OCI-LY7 (cell line): ENCODE measurements around the gene HDAC4. TPM values are rescaled to one million over a fixed set of nuclear protein-coding genes. Genes with fewer than 3 reads are reported as not detected.

ENCODE experiments used
- BruUV-seq: library from RNA; stranded (reverse); fragments of 400-500 nt; replicated peaks from 2 replicates; lab custom pipeline; 2021; lab: Mats Ljungman, UMichigan
- CTCF ChIA-PET: fragments of 300-600 bp; sonication (Branson Sonifier 250); formaldehyde crosslinking; loops from one replicate; lab custom pipeline; 2022; ENCODE audit warnings: antibody characterized with exemption; ENCODE audit not compliant: unreplicated experiment; lab: Charles Lee
- POLR2A ChIA-PET: fragments of 300-600 bp; sonication (Branson Sonifier 250); formaldehyde crosslinking; loops from one replicate; lab custom pipeline; 2022; ENCODE audit warnings: antibody characterized with exemption; lab: Charles Lee
- DNase-seq: peaks from one replicate; pipeline ENCODE4 v3.0.0-alpha.2; 2015; ENCODE audit warnings: low spot score
- H2AFZ ChIP-seq: fragments of 200-600 bp; sonication (generic), shearing (Covaris generic); 2 replicates; pipeline ENCODE4 v1.6.1; 2014; ENCODE audit warnings: mild to moderate bottlenecking, antibody characterized with exemption, low read length, moderate library complexity
- H3K27ac ChIP-seq: fragments of 200-600 bp; sonication (generic); 2 replicates; pipeline ENCODE4 v1.5.1; 2014; ENCODE audit warnings: mixed run types, low read depth, mild to moderate bottlenecking, moderate library complexity, low read length, inconsistent platforms; ENCODE audit not compliant: poor library complexity, severe bottlenecking
- H3K36me3 ChIP-seq: fragments of 200-600 bp; sonication (generic); 2 replicates; pipeline ENCODE4 v1.6.1; 2014; ENCODE audit warnings: mild to moderate bottlenecking, antibody characterized with exemption, low read length, moderate library complexity, mixed read lengths; ENCODE audit not compliant: insufficient read depth
- H3K4me1 ChIP-seq: fragments of 200-600 bp; sonication (generic); 2 replicates; pipeline ENCODE4 v1.5.1; 2014; ENCODE audit warnings: mild to moderate bottlenecking, low read length; ENCODE audit not compliant: insufficient read depth, poor library complexity, severe bottlenecking
- H3K4me2 ChIP-seq: fragments of 200-600 bp; sonication (generic); 2 replicates; pipeline ENCODE4 v1.6.1; 2014; ENCODE audit warnings: mild to moderate bottlenecking, low read length
- H3K4me3 ChIP-seq: fragments of 200-600 bp; sonication (generic); 2 replicates; pipeline ENCODE4 v1.5.1; 2014; ENCODE audit warnings: mild to moderate bottlenecking, low read depth, low read length; ENCODE audit not compliant: poor library complexity, severe bottlenecking
- H3K79me2 ChIP-seq: fragments of 200-600 bp; sonication (generic); 2 replicates; pipeline ENCODE4 v1.6.1; 2016; ENCODE audit warnings: low read depth, mild to moderate bottlenecking, low read length, moderate library complexity, mixed read lengths; ENCODE audit not compliant: insufficient read depth
- H3K9me2 ChIP-seq: fragments of 200-600 bp; sonication (generic); 2 replicates; pipeline ENCODE4 v1.6.1; 2016; ENCODE audit warnings: mild to moderate bottlenecking, low read length, mixed read lengths; ENCODE audit not compliant: insufficient read depth
- H3K9me3 ChIP-seq: fragments of 200-600 bp; sonication (generic); 2 replicates; pipeline ENCODE4 v1.6.1; 2014; ENCODE audit warnings: mild to moderate bottlenecking, mixed run types, low read length, mixed read lengths
- H4K20me1 ChIP-seq: fragments of 200-600 bp; sonication (generic); 2 replicates; pipeline ENCODE4 v1.6.1; 2014; ENCODE audit warnings: mild to moderate bottlenecking, antibody characterized with exemption, low read length, moderate library complexity, mixed read lengths; ENCODE audit not compliant: insufficient read depth
- CTCF ChIP-seq: fragments of 200-600 bp; sonication (generic); conservative IDR thresholded peaks from 2 replicates; pipeline ENCODE4 v1.5.1; 2014; ENCODE audit warnings: mild to moderate bottlenecking, antibody characterized with exemption, low read length, moderate library complexity, mixed read lengths
- EZH2phosphoT487 ChIP-seq: fragments of 200-600 bp; sonication (generic); IDR thresholded peaks from 2 replicates; pipeline ENCODE4 v1.6.1; 2018; ENCODE audit warnings: low read depth, borderline replicate concordance, mild to moderate bottlenecking, mixed run types, antibody characterized with exemption, low read length, moderate library complexity, mixed read lengths
- intact Hi-C: fragments of 100-400 bp; cut with micrococcal nuclease; formaldehyde crosslinking; loops from one replicate; pipeline ENCODE4 v1.10.0; 2022; ENCODE audit not compliant: unreplicated experiment
- total RNA-seq, 2 experiments: library from RNA; depleted of rRNA in 1 of 2; stranded (reverse); fragments of >200 nt in 1 of 2; shearing (Covaris generic) in 1 of 2; gene quantifications; 2 replicates each; pipeline ENCODE4 v1.2.3, GENCODE V29; 2014 to 2022

Gene HDAC4
- total RNA-seq, 2 experiments from 2014 or later, result 10.2 to 20.6 TPM

- TF ChIP-seq CTCF, result no peak
- no peak for TF ChIP-seq EZH2phosphoT487
- BruUV-seq, result no TSS peak
- no peaks in the 10 kb centered on the region for H3K36me3 ChIP-seq
Measured at GRCh38 chr2:239099474-239099873, 301.3 kb downstream of the HDAC4 start.

DNA sequence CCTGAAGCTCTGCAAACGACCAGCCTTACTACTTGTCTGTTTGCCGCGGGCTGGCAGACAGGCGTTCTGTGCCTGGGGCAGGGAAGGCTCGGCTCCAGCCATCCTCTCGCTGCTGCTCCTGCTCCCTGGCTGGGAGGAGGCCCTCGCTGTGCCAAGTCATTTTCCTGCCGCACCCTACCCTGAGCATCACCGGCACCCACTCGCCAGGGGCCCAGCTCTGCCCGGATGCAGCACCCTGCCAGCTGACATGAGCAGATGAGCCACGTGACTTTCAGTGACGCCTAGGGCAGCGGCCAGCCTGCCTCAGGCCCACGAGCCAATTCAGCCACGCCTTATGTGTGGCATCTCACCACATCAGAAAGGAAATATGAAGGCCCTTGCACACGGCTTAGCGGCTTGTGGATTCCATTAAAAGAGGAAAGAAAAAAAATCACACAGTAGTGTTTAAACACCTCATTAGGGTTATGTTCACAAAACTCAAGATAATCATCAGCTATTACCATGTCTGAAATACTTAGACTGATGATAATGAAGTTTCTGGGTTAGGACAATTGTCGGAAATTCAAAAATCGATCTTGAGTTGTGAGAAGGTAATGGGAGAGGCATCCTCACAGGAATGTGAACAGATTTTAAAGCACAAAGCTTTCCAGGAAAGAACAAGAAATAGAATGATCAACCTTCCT, 302.4 kb downstream of the HDAC4 start:
- Histone ChIP-seq H3K79me2 (no peaks in the 10 kb centered on the region), H3K9me3 (no peaks in the 10 kb centered on the region), H2AFZ (no peak overlapping the region), H3K4me1 (no peaks in the 10 kb centered on the region), H3K27ac (no peak overlapping the region), H3K4me3 (no peak overlapping the region), H3K36me3 (no peaks in the 10 kb centered on the region), H3K9me2 (no peaks in the 10 kb centered on the region), H4K20me1 (no peaks in the 10 kb centered on the region), H3K4me2 (no peak overlapping the region)
- intact Hi-C loops, result no loop called here
- TF ChIP-seq CTCF, result no peak
- no peak for TF ChIP-seq EZH2phosphoT487
- CTCF ChIA-PET, result interaction anchor here (0.5 kb wide), 1 partner anchor 480 kb away, joined by 3 read pairs; no protein-coding TSS in a partner anchor
- no peak for DNase-seq
- POLR2A ChIA-PET, result no interaction called here
- no TSS peak for BruUV-seq

More at GRCh38 chr2:239099474-239099873, 301.3 kb downstream of the HDAC4 start:
- Histone ChIP-seq H4K20me1 (no peaks in the 10 kb centered on the region), H3K9me2 (no peaks in the 10 kb centered on the region), H3K4me3 (no peak overlapping the region), H3K4me2 (no peak overlapping the region), H3K79me2 (no peaks in the 10 kb centered on the region), H2AFZ (no peak overlapping the region), H3K4me1 (no peaks in the 10 kb centered on the region), H3K9me3 (no peaks in the 10 kb centered on the region), H3K27ac (no peak overlapping the region)
- intact Hi-C loops, result no loop called here
- CTCF ChIA-PET, result no interaction called here
- POLR2A ChIA-PET, result interaction anchor here (0.5 kb wide), 1 partner anchor 77 kb away, joined by 8 read pairs; no protein-coding TSS in a partner anchor
- DNase-seq, result no peak

DNA sequence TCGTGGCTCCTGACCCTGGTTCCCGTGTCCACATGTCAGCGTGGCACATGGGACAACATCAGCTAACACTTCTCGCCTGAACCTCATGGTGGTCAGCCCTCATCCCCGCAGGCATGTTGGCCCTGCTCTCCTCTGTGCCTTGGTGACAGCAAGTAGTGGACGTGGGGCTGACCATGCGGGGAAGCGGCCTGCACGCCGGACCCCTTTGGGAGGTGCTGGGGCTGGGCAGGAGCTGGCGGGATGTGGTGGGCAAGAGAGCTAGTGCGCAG, 303.5 kb downstream of the HDAC4 start:
- ChIA-PET POLR2A (no interaction called here), CTCF (no interaction called here)
- intact Hi-C loops, result no loop called here
- Histone ChIP-seq H3K9me2 (no peaks in the 10 kb centered on the region), H3K4me3 (no peak overlapping the region), H3K4me1 (no peaks in the 10 kb centered on the region), H3K9me3 (no peaks in the 10 kb centered on the region), H3K27ac (no peak overlapping the region), H3K36me3 (no peaks in the 10 kb centered on the region), H4K20me1 (no peaks in the 10 kb centered on the region), H2AFZ (no peak overlapping the region), H3K4me2 (no peak overlapping the region), H3K79me2 (no peaks in the 10 kb centered on the region)
- TF ChIP-seq EZH2phosphoT487 (no peak), CTCF (no peak)
- no TSS peak for BruUV-seq
- DNase-seq, result no peak
